MM.1S (cell line): ENCODE measurements around the gene SEMA3E.

ENCODE experiments used
- DNase-seq: peaks from one replicate; pipeline ENCODE4 v3.0.0-alpha.2; 2015
- H2AFZ ChIP-seq: fragments of 300-600 bp; sonication (generic); 2 replicates; pipeline ENCODE4 v1.6.0; 2016; ENCODE audit warnings: antibody characterized with exemption, low read length
- H3F3A ChIP-seq: fragments of 300-600 bp; sonication (generic); 2 replicates; pipeline ENCODE4 v1.6.1; 2016; ENCODE audit warnings: mild to moderate bottlenecking, antibody characterized with exemption, low read length, moderate library complexity, mixed read lengths; ENCODE audit not compliant: insufficient read depth
- H3K27ac ChIP-seq: fragments of 300-600 bp; sonication (generic); 2 replicates; pipeline ENCODE4 v1.5.1; 2016; ENCODE audit warnings: mild to moderate bottlenecking, low read length
- H3K27me3 ChIP-seq: fragments of 300-600 bp; sonication (generic); replicated peaks from 2 replicates; pipeline ENCODE4 v1.6.0; 2016; ENCODE audit warnings: low read length; ENCODE audit not compliant: insufficient read depth
- H3K36me3 ChIP-seq: fragments of 300-600 bp; sonication (generic); replicated peaks from 2 replicates; pipeline ENCODE4 v1.6.1; 2016; ENCODE audit warnings: mild to moderate bottlenecking, low read length, mixed read lengths; ENCODE audit not compliant: insufficient read depth
- H3K4me1 ChIP-seq: fragments of 300-600 bp; sonication (generic); 2 replicates; pipeline ENCODE4 v1.6.1; 2016; ENCODE audit warnings: low read length, mixed read lengths
- H3K4me2 ChIP-seq: fragments of 300-600 bp; sonication (generic); 2 replicates; pipeline ENCODE4 v1.6.0; 2016; ENCODE audit warnings: low read depth, low read length
- H3K4me3 ChIP-seq: fragments of 300-600 bp; sonication (generic); 2 replicates; pipeline ENCODE4 v1.5.1; 2016; ENCODE audit warnings: low read length, mixed read lengths
- H3K79me2 ChIP-seq: fragments of 300-600 bp; sonication (generic); 2 replicates; pipeline ENCODE4 v1.6.1; 2016; ENCODE audit warnings: mixed run types, low read length, mixed read lengths
- H3K9ac ChIP-seq: fragments of 300-600 bp; sonication (generic); 2 replicates; pipeline ENCODE4 v1.6.1; 2016; ENCODE audit warnings: low read length, mixed read lengths
- H3K9me2 ChIP-seq: fragments of 300-600 bp; sonication (generic); replicated peaks from 2 replicates; pipeline ENCODE4 v1.6.1; 2016; ENCODE audit warnings: mild to moderate bottlenecking, low read length, mixed read lengths; ENCODE audit not compliant: insufficient read depth
- H3K9me3 ChIP-seq: fragments of 300-600 bp; sonication (generic); replicated peaks from 2 replicates; pipeline ENCODE4 v1.6.1; 2016; ENCODE audit warnings: mild to moderate bottlenecking, low read length, mixed read lengths; ENCODE audit not compliant: insufficient read depth
- H4K20me1 ChIP-seq: fragments of 300-600 bp; sonication (generic); 2 replicates; pipeline ENCODE4 v1.6.1; 2016; ENCODE audit warnings: mild to moderate bottlenecking, low read length, moderate library complexity, mixed read lengths; ENCODE audit not compliant: insufficient read depth
- CTCF ChIP-seq: fragments of 300-600 bp; sonication (generic); IDR thresholded peaks from 2 replicates; pipeline ENCODE4 v1.5.1; 2016; ENCODE audit warnings: antibody characterized with exemption, low read length, mixed read lengths
- EZH2 ChIP-seq: fragments of 300-600 bp; sonication (generic); optimal IDR thresholded peaks from 2 replicates; pipeline ENCODE3; 2017; ENCODE audit warnings: low read depth, mild to moderate bottlenecking, antibody characterized with exemption, low read length, mixed read lengths
- EZH2phosphoT487 ChIP-seq: fragments of 300-600 bp; sonication (generic); IDR thresholded peaks from 2 replicates; pipeline ENCODE4 v1.6.1; 2018; ENCODE audit warnings: antibody characterized with exemption, low read length

The SEMA3E gene

GRCh38 chr7:83514977-83515376 lies 134.0 kb downstream of the SEMA3E start:
- Histone ChIP-seq H4K20me1 (no peaks in the 10 kb centered on the region), H3K27ac (no peak overlapping the region), H3K4me2 (no peak overlapping the region), H3K27me3 (no peaks in the 10 kb centered on the region), H3K4me3 (no peak overlapping the region), H3K9me2 (no peaks in the 10 kb centered on the region), H2AFZ (no peak overlapping the region), H3K79me2 (no peaks in the 10 kb centered on the region), H3K9ac (no peak overlapping the region), H3K36me3 (no peaks in the 10 kb centered on the region), H3F3A (no peaks in the 10 kb centered on the region), H3K9me3 (no peaks in the 10 kb centered on the region), H3K4me1 (no peaks in the 10 kb centered on the region)
- no peak for DNase-seq
- TF ChIP-seq EZH2 (no peak), EZH2phosphoT487 (no peak), CTCF (no peak)

GRCh38 chr7:83509255-83510021 lies 139.5 kb downstream of the SEMA3E start:
- Histone ChIP-seq H3K4me1 (no peaks in the 10 kb centered on the region), H3K4me3 (no peak overlapping the region), H3K36me3 (no peaks in the 10 kb centered on the region), H3K9ac (no peak overlapping the region), H3K27ac (no peak overlapping the region), H3K9me3 (no peaks in the 10 kb centered on the region), H3F3A (no peaks in the 10 kb centered on the region), H2AFZ (no peak overlapping the region), H3K9me2 (no peaks in the 10 kb centered on the region), H3K79me2 (no peaks in the 10 kb centered on the region), H4K20me1 (no peaks in the 10 kb centered on the region), H3K4me2 (no peak overlapping the region), H3K27me3 (no peaks in the 10 kb centered on the region)
- no peak for DNase-seq
- no peak for TF ChIP-seq CTCF
- TF ChIP-seq EZH2phosphoT487, result no peak
- TF ChIP-seq EZH2, result no peak

DNA sequence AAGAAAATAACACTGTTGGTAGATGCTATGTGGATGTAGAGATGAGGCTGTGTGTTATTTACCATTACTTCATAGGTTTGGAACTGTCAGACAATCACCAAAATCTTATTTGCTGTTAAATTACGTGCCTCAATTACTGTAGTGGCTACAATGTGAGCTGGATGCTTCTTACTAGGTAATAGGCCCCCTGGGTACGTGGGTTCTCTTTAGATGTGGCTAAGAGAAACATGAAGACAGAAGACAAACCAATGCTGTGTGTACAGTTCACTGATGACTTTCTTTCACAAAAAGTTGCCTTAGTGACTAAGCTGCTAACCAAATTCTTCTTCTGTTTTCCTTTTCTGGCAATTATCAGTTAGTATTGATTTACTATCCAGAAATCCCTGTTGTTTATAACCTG lies 144.6 kb downstream of the SEMA3E start:
- Histone ChIP-seq H3K4me2 (no peak overlapping the region), H3K9ac (no peak overlapping the region), H3K4me3 (no peak overlapping the region), H2AFZ (no peak overlapping the region), H3K36me3 (no peaks in the 10 kb centered on the region), H3F3A (no peaks in the 10 kb centered on the region), H3K9me3 (no peaks in the 10 kb centered on the region), H3K79me2 (no peaks in the 10 kb centered on the region), H3K27me3 (no peaks in the 10 kb centered on the region), H4K20me1 (no peaks in the 10 kb centered on the region), H3K4me1 (no peaks in the 10 kb centered on the region), H3K27ac (no peak overlapping the region), H3K9me2 (no peaks in the 10 kb centered on the region)
- TF ChIP-seq EZH2phosphoT487 (no peak), EZH2 (no peak), CTCF (no peak)
- DNase-seq, result no peak
